NCI-H82 (cell line): ENCODE measurements around the gene VOPP1.
"Not testable (repeated sequence)": the region's sequence is repeated elsewhere in the genome, so short reads cannot be mapped to it uniquely, and the experiment has no call there.

ENCODE experiments used
- DNase-seq: peaks from one replicate; lab custom pipeline; 2025; lab: John Stamatoyannopoulos, UW

The VOPP1 gene

GRCh38 chr7:55510206-55510605 is 62.1 kb downstream of the VOPP1 start:
- DNase-seq = not testable (repeated sequence)

DNA sequence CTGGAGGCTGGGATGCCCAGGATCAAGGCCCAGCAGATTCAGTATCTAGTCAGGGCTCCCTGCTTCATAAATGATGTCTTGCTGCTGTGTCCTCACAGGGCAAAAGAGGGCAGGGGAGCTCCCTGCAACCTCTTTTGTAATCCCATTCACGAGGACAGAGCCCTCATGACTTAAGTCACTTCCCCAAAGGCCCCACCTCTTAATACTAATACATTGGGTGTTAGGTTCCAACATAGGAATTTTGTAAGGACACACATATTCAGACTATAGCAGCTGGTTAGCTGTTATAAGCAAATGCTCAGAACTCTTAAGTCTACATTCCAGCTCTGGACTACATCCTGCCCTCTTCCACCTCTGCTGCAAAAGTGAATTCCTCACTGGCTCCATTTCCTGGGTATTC is 63.0 kb downstream of the VOPP1 start:
- DNase-seq = peak; percentile 28

- DNase-seq = no peak
Measured at GRCh38 chr7:55508221-55509011, 63.9 kb downstream of the VOPP1 start.

DNA sequence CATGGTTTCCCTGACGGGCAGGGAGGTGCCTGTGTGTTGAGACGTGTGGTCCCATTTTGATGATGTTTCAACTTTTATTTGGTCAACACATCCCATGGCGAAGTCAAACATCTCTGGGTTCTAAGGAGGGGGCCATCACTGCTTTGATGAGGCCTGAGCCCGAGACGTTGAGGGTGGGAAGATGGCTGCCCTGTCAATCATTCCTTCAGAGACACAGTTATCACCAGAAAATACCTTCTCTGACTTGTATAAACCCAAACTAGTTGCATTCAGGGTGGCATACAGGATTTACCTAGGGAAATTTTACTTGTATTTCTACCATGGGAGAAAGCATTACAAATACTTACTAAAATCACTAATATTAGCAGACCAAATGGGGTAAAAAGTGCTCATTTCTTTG is 64.6 kb downstream of the VOPP1 start:
- DNase-seq = no peak

DNA sequence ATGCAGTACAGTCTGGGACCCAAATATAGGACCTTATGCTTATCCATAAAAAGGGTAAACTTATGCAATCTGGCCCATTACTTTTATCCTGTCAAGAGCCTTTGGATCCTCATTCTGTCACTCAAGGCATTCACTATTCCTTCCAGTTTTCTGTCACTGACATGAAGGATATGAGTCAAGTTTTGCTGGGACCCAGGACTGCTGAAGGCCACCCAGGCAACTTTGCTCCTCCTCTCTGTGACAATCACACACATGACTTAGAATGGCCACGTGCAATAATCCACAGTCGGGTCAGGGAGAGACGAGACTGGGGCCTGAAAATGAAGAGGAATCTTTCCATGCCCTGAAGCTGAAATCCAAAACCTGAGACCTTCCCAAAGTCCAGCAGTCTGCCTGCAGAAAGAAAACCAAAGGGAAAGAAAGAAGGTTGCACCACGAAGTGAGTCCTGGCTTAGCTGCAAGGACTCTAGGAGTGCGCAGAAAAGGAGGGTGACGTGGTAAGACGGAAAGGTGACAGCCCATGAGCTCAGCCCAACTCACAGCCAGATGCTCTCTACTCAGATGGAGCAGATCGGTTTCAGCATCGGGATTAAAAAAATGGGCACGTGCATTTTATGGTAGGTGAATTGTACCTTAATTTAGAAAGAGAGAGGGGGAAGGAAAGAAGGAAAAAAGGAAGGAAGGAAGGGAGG is 67.2 kb downstream of the VOPP1 start:
- DNase-seq = peak; percentile 25

DNA sequence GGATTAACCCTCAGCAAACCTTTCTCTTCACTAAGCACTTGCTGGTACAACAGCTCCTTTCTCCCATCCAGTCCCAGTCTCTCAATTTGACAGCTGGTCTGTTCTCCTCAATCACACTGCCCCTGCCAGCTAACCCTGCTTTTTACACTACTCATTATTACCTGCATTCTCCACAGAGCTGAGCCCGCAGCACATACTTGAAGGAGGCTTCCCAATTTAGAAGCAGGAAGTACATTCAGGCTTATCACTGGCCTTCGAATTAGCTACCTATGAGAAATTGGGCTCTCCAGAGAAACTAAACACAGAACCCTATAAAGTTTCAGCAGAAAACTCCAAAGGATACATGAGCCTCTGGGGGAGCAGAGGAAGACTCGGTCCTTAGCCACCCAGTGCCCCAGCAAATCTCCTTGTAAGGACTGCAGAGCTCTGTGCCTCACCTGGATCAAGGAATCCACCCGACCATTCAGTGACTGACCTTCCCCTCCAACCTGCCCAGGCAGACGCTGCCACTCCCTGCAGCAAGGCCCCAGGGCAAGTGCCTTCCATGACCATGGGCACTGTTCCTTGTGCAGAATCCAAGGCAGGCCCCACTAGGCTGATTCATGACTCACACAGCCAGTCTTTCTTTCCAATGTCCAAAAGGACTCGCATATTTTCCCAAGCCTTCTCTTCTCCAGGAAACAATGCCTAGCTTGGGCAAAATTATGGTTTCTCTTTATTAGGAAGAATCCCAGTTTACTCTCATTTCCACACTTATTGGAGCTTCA is 68.0 kb downstream of the VOPP1 start:
- peak; percentile 61 for DNase-seq

GRCh38 chr7:55502858-55503440 is 69.4 kb downstream of the VOPP1 start:
- peak; percentile 20 for DNase-seq

DNA sequence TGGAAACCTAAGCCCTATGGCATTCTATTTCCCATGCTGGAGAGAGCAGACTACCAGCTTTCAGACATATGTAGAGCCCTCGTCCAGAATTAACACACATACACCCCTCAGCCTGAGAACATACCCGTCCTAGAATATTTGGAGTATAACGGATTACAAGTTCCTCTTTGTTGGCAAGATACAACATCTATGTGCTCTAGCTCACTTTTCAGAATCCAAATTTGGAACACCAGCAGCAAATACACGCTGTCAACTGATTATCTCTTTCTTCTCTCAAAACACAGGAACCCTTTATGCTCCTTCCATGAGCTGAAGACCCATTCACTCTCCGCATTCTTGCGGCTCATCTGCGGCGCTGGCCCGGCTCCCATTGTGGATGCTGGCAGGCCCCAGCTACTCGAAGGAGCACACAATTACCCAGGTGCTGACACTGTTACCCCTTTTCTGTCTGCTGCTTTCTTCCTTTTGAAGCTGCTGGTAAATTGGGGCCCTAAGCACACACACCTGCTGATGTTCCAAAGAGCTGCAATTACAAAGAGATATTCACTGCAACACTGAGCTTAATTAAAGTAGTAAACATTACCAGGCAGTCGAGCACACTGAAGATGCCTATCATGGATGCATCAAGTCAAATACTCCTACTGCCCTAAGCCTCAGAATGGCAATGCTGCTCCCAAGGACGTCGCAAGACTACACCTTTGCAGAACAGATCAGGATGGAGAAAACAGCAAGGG is 70.0 kb downstream of the VOPP1 start:
- no peak for DNase-seq

DNA sequence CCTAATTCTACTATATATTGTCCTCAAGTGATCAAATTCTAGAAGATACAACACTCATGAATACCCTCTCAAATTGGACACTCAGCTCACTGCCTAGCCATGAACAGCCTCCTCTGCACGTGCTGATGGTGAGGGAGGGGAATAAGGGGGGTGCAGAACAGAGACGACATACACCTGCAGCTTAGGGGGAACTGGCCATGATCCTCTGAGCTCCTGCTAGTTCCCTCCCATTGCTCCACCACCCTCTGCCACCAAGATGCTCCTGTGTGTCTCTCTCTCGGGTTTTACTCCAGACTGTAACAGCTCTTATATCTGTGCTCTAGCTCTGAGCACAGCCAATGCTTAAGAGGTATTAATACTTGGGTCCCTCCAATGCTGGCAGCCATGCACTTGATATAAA is 70.7 kb downstream of the VOPP1 start:
- DNase-seq = no peak

DNA sequence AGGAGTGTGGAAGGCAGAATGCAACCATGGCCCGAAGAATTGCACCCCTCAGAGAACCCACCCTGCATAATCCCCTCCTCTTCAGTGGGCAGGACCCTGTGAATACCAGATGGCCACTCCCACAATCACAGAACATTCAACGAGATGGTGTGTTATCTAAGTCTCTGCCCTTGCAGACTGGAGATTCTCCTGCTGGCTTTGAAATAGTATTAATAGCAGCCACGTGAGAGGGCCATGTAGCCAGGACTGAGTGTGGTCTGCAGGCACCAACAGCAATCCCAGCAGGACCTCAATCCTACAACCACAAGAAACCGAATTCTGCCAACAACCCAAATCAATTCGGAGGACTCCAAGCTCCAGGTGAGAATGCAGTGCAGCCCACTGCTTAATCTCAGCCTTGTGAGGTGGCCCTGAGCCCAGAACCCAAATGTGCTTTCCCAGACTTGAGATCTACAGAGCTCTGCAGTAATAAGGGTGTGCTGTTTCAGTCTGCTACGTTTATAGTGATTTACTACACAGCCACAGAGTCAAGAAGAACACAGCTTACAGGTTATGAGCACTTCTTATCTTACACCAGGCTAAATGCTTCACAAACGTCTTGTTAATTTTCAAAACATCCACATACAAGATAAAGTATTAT is 72.1 kb downstream of the VOPP1 start:
- no peak for DNase-seq

GRCh38 chr7:55499591-55499990 is 72.7 kb downstream of the VOPP1 start:
- no peak for DNase-seq

DNA sequence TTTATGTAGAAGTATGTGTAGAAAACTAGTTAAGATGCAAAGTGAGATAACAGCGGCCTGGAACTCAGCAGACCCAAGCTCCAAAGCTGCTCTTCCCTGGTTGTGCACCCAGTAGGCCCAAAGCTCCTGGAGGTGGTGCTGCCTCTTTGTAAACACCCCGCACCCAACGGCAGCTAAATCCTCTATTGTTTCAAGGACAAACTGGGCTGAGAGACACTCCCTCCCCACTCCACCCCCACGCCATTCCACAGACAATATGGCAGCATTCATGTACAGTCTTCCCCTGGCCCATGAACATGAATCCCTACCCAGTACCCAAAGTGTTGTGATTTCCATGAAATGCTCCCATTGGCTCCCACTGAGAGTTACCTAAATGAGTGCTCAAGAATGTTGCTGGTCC is 73.5 kb downstream of the VOPP1 start:
- no peak for DNase-seq

- no peak for DNase-seq
Measured at GRCh38 chr7:55498142-55498541, 74.2 kb downstream of the VOPP1 start.

GRCh38 chr7:55497521-55497920 is 74.8 kb downstream of the VOPP1 start:
- no peak for DNase-seq

- no peak for DNase-seq
Measured at GRCh38 chr7:55496906-55497305, 75.4 kb downstream of the VOPP1 start.

GRCh38 chr7:55494951-55495350 is 77.4 kb downstream of the VOPP1 start:
- DNase-seq = no peak

GRCh38 chr7:55493408-55493807 is 78.9 kb downstream of the VOPP1 start:
- DNase-seq = no peak

DNA sequence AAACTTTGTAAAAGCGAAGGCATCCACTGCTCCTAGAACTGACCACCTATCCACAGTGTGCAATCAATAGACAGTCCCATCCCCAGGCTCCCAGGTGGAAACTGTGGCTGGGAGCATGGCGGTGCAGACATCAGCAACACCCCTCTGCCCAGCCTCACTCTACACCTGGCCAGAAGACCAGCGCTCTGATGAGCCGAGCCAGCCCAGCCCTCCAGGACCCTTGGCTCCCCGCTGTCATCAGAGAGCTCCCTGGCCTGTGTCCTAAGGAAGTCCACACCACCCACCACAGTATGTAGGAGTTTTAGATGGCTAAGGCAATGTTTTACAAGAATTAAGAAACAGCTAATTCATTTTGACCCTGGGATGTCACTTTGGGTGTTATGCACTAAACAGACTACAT is 81.0 kb downstream of the VOPP1 start:
- DNase-seq = no peak

GRCh38 chr7:55490099-55490498 is 82.2 kb downstream of the VOPP1 start:
- peak; percentile 28 for DNase-seq

- DNase-seq = no peak
Measured at GRCh38 chr7:55489552-55489951, 82.8 kb downstream of the VOPP1 start.

DNA sequence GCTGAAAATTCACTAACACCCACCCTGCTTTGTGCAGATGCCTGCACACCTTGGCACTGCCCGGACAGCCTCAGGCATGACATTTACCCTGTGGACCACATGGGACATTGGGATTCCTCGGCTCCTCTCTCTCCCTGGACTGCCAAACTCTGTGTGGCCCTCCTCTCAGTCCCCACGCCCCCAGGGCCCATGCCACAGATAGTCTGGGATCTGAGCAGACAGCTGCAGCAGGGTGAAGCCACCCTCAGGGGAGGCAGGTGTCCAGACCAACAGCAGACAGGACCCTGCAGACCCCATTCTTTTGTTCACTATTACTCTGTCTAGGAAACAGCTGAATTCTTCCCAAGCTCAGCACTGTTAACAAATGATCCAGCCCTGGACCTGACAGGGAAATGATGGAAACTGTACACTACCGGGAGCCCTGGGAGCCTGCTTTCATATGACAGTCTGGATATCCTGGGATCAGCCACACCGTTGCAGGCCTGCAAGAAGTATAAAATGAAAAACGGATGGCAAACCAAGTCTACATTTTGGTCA is 83.4 kb downstream of the VOPP1 start:
- DNase-seq = no peak
